GM18861 (cell line): ENCODE data around the gene APOL4.
A peak's percentile ranks its signal among the peaks of the same experiment; 100 is the strongest.
"Not testable (repeated sequence)": the region's sequence is repeated elsewhere in the genome, so short reads cannot be mapped to it uniquely, and the experiment has no call there.

Source experiments
- ATAC-seq: cut with Tn5 transposase; IDR thresholded peaks from one replicate; pipeline ENCODE4 v1.9.1; 2021; ENCODE audit not compliant: unreplicated experiment

Gene APOL4

GRCh38 chr22:36201630-36202319 lies at the start of gene APOL4:
APOL4 (minus strand) TSS chr22:36201809; CDS start chr22:36201734, 75 bp downstream.
- ATAC-seq: no peak

- not testable (repeated sequence) for ATAC-seq
These were observed 48.8 kb upstream of the APOL4 start for GRCh38 chr22:36250292-36250960.

GRCh38 chr22:36249160-36249559 lies 47.6 kb upstream of the APOL4 start:
- ATAC-seq: no peak

GRCh38 chr22:36247955-36248354 lies 46.3 kb upstream of the APOL4 start:
- ATAC-seq: no peak

GRCh38 chr22:36246718-36247117 lies 45.1 kb upstream of the APOL4 start:
- ATAC-seq: no peak

- no peak for ATAC-seq
These were observed 44.3 kb upstream of the APOL4 start for GRCh38 chr22:36245805-36246356.

- ATAC-seq: no peak
These were observed 43.1 kb upstream of the APOL4 start for GRCh38 chr22:36244522-36245391.

GRCh38 chr22:36243986-36244385 lies 42.4 kb upstream of the APOL4 start:
- no peak for ATAC-seq

- peak; percentile 80 for ATAC-seq
These were observed 38.0 kb upstream of the APOL4 start, which contains the start of gene APOL2 for GRCh38 chr22:36239401-36240171. APOL2 (minus strand) TSS chr22:36239527; CDS start chr22:36233162, 6,365 bp downstream.

GRCh38 chr22:36239150-36239400 lies 37.5 kb upstream of the APOL4 start:
- no peak for ATAC-seq

- no peak for ATAC-seq
These were observed 37.0 kb upstream of the APOL4 start for GRCh38 chr22:36238373-36239149.

- no peak for ATAC-seq
These were observed 36.1 kb upstream of the APOL4 start for GRCh38 chr22:36237462-36238372.

- ATAC-seq: no peak
These were observed 35.0 kb upstream of the APOL4 start for GRCh38 chr22:36236388-36237319.

GRCh38 chr22:36235585-36235984 lies 34.0 kb upstream of the APOL4 start:
- ATAC-seq: no peak

- no peak for ATAC-seq
These were observed 33.3 kb upstream of the APOL4 start for GRCh38 chr22:36234919-36235318.

GRCh38 chr22:36234213-36234612 lies 32.6 kb upstream of the APOL4 start:
- no peak for ATAC-seq

GRCh38 chr22:36233796-36234195 lies 32.2 kb upstream of the APOL4 start:
- no peak for ATAC-seq
